ENCODE results near the gene KRTAP21-2. TPM values are rescaled to one million over a fixed set of nuclear protein-coding genes. Genes with fewer than 3 reads are reported as not detected.

The KRTAP21-2 gene
- total and polyA plus RNA-seq, 2 experiments from 2014 or later = not detected

GRCh38 chr21:30719401-30719800, 27.7 kb downstream of the KRTAP21-2 start (continued):
- no peak for TF ChIP-seq ZNF462 (CRISPR knock-in tag; IDR thresholded peaks at IDR 0.05)
- no peak for TF ChIP-seq POLR2AphosphoS5 (IDR thresholded peaks at IDR 0.05; ENCODE audit: low read depth)

GRCh38 chr21:30718239-30718909, 28.7 kb downstream of the KRTAP21-2 start, which contains the start of gene KRTAP21-3:
KRTAP21-3 (minus strand) TSS chr21:30718777; CDS start chr21:30718759, 18 bp downstream.
- Histone ChIP-seq H3K4me3 (no peak within 1 kb of the TSS), H3K27me3 (ENCODE audit: insufficient read depth) (no peaks in the 10 kb centered on the region), H4K20me1 (replicated peaks; ENCODE audit: insufficient read depth) (no peaks in the 10 kb centered on the region), H3K4me2 (no peak within 1 kb of the TSS), H3K9me2 (ENCODE audit: insufficient read depth) (no peaks in the 10 kb centered on the region), H3K36me3 (ENCODE audit: insufficient read depth) (no peaks in the 10 kb centered on the region), H3K4me1 (ENCODE audit: insufficient read depth) (peaks cover 3% of the 10 kb centered on the region), H3F3A (replicated peaks; ENCODE audit: low read depth) (no peaks in the 10 kb centered on the region), H2AFZ (no peak within 1 kb of the TSS), H3K27ac (ENCODE audit: low read depth) (no peak within 1 kb of the TSS), H3K79me2 (replicated peaks; ENCODE audit: insufficient read depth) (no peaks in the 10 kb centered on the region)
- Mint-ChIP-seq H3K27me3 (ENCODE audit: insufficient read depth, low read depth, poor library complexity) (no peaks in the 10 kb centered on the region), H3K9me3 (no peaks in the 10 kb centered on the region), H3K36me3 (ENCODE audit: low read depth) (no peaks in the 10 kb centered on the region), H3K4me3 (no peak within 1 kb of the TSS), H3K27ac (no peak within 1 kb of the TSS), H3K4me1 (no peaks in the 10 kb centered on the region)
- DNase-seq (ENCODE audit: low spot score) (no peak), ATAC-seq (no peak)
- TF ChIP-seq ZNF331 (CRISPR knock-in tag; IDR thresholded peaks at IDR 0.05; ENCODE audit: low read depth) (no peak), POLR2AphosphoS5 (IDR thresholded peaks at IDR 0.05; ENCODE audit: low read depth) (no peak), STAT1 (IDR thresholded peaks at IDR 0.05; ENCODE audit: unreplicated experiment) (no peak), CREB1 (CRISPR knock-in tag; IDR thresholded peaks at IDR 0.05; ENCODE audit: low read depth) (no peak), JUNB (IDR thresholded peaks at IDR 0.05; ENCODE audit: unreplicated experiment) (no peak)
- TF ChIP-seq, protein P1, sequence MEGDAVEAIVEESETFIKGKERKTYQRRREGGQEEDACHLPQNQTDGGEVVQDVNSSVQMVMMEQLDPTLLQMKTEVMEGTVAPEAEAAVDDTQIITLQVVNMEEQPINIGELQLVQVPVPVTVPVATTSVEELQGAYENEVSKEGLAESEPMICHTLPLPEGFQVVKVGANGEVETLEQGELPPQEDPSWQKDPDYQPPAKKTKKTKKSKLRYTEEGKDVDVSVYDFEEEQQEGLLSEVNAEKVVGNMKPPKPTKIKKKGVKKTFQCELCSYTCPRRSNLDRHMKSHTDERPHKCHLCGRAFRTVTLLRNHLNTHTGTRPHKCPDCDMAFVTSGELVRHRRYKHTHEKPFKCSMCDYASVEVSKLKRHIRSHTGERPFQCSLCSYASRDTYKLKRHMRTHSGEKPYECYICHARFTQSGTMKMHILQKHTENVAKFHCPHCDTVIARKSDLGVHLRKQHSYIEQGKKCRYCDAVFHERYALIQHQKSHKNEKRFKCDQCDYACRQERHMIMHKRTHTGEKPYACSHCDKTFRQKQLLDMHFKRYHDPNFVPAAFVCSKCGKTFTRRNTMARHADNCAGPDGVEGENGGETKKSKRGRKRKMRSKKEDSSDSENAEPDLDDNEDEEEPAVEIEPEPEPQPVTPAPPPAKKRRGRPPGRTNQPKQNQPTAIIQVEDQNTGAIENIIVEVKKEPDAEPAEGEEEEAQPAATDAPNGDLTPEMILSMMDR (conservative IDR thresholded peaks at IDR 0.05; ENCODE audit: low read depth in 2 of 2) = no peak
- TF ChIP-seq, protein P2, sequence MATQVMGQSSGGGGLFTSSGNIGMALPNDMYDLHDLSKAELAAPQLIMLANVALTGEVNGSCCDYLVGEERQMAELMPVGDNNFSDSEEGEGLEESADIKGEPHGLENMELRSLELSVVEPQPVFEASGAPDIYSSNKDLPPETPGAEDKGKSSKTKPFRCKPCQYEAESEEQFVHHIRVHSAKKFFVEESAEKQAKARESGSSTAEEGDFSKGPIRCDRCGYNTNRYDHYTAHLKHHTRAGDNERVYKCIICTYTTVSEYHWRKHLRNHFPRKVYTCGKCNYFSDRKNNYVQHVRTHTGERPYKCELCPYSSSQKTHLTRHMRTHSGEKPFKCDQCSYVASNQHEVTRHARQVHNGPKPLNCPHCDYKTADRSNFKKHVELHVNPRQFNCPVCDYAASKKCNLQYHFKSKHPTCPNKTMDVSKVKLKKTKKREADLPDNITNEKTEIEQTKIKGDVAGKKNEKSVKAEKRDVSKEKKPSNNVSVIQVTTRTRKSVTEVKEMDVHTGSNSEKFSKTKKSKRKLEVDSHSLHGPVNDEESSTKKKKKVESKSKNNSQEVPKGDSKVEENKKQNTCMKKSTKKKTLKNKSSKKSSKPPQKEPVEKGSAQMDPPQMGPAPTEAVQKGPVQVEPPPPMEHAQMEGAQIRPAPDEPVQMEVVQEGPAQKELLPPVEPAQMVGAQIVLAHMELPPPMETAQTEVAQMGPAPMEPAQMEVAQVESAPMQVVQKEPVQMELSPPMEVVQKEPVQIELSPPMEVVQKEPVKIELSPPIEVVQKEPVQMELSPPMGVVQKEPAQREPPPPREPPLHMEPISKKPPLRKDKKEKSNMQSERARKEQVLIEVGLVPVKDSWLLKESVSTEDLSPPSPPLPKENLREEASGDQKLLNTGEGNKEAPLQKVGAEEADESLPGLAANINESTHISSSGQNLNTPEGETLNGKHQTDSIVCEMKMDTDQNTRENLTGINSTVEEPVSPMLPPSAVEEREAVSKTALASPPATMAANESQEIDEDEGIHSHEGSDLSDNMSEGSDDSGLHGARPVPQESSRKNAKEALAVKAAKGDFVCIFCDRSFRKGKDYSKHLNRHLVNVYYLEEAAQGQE (IDR thresholded peaks at IDR 0.05; ENCODE audit: unreplicated experiment) = no peak

Measured in GM23338 (cell line).